Stimulated activated CD8-positive, alpha-beta memory T cell treated with anti-CD3 and anti-CD28 coated beads, Interleukin-12 subunit alpha, Interleukin-12 subunit beta, amount 100 ng/mL, for 1 hour (primary cell): ENCODE results near the gene CIB1.
"Not testable (repeated sequence)": the region's sequence is repeated elsewhere in the genome, so short reads cannot be mapped to it uniquely, and the experiment has no call there.

Source experiments
- DNase-seq: peaks from one replicate; pipeline ENCODE4 v3.0.0-alpha.2; 2020; ENCODE audit warnings: low read depth

Gene CIB1

DNA sequence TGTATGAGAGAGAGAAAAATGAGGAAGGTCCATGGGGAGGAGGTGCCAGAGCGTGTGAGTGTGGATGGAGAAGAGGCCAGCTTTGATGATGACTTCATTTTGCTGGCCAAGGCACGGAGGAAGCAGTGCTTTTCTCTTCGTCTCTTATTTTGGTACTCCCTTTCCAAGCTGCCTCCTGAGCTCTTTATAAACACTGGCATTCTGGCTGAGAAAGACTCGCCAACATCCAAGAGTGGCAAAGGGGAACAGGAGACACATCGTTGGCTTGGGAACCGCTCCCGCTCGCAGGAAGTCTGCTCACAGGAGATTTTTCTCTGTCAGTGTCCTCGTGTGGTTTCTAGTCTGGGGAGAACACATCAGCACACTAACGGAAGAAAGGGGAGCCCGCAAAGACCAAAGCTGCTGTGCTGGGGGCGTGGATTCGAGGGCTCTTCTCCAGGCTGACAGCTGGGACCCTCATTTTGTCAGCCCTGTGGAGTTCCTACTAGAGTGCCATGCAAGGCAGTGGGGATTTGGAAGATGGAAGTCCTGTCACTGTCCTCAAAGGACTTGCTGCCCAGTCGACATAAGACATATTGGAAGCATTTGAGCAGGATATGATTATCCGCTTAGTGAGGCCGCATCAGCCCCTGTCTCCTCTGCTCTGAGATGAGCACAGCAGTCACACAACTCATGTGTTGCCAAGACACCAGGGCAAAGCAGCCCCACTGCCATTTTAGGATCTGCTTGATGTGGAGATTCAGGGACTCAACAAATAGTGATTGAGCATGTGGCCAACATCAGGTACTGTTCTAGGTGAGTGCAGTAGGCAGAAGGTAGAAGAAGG is 40.6 kb downstream of the CIB1 start:
- DNase-seq: no peak

DNA sequence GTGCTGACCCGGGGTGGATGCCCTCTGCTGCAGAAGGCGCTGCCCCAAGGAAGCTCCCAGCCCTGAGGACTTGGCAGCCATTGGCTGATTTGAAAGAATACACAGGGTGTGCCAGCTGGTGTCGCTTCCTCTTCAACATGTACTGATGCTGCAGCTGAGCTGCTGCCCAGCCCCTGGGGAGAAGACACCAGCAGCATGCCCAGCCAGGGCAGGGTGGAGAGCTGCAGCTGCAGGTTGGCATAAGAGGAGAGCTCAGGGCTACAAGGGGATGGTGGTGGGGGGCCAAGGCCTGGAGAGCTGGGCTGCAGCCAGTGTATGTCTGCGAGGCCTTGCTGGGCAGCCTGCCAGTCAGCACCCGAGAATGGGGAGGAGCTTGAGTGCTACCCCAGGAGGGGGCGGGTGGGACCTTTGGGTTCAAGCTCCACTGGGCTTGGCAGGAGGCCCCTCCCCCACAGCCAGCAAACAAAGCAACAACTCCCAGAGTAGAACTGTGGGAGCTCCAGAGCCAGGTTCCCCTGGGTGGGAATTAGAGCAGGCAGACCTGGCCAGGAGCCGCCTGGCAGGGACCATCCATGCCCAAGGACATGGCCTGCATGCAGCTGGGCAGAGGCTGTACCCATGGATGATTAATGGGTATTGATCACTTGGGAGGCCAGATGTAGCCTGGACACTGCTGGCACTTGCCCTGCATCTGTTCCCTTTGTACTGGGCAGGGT is 41.8 kb downstream of the CIB1 start:
- DNase-seq: no peak

DNA sequence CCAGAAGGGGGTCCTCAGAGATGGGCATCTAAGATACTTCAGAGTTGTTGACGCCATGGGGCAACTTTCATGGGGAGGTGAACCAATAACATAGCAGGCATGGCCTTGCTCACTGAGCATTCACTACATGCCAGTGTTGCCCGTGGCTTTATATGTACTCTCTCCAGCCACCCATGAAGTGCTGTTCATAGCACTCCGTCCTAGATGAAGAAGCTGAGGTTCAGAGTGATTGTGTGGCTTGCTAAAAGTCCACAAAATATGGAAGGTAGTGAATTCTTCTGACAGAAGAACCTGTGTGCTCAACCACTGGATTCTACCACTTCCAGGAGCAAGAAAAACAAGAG is 42.4 kb downstream of the CIB1 start:
- no peak for DNase-seq

DNA sequence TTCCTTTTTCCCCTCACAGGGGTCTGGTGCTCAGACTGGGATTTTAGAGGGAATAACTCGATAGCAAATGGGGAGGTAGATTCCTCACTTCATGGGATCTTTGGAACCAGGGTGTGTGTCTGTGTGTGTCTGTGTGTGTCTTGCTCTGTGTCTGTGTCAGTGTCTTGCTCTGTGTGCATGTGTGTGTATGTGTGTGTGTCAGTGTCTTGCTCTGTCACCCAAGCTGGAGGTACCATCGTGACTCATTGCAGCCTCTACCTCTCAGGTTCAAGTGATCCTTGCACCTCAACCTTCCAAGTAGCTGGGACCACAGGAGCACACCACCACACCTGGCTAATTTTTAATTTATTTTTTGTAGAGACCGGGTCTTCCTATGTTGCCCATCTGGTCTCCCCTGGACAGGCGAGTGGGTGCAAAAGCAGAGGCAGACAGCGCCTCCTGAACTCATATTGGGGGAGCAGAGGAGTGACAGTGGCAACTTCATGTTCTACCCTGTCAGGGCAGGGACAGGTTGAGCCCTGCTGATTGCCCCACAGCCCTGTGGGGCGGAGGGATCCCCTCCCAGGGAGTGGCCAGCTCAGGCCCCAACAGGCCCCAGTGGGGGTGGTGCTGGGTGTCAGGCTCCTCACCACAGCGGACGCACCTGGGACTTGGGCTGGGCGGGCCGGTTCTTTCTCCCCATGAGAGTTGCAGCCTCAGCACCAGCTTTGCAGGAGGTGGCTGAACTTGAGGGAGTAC is 43.0 kb downstream of the CIB1 start:
- DNase-seq: no peak

DNA sequence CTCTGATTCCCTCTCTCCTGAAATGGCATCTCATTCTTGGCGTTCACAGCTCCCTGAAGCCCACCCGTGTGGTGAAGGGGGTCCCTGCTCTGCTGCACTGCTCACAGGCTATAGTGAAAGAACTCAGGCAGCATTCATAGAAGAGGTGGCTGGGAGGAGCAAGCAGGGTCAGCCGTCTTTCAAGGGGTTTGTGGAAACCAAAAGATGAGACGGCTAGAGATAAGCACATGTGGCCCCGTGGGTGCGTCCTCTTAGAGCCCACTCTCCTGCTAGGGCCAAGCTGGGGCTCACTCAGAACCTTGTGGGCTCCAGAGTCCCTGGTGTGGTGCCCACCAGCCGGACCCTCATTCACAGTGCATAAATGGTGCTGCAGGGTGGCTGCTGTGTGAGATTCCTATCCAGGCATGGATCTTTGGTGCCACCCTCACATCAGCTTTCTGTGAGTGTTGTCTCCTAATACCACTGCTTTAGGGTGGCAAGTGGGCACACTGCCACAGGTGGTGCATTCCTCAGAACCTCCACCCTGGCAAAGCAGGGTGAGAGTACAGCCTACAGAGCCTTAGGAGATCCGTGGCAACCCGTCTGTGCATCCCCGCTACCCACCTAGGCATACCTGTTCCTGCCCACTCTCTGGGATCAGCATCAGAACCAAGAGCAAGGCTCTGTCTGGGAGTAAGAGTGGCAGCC is 43.8 kb downstream of the CIB1 start:
- DNase-seq: no peak

DNA sequence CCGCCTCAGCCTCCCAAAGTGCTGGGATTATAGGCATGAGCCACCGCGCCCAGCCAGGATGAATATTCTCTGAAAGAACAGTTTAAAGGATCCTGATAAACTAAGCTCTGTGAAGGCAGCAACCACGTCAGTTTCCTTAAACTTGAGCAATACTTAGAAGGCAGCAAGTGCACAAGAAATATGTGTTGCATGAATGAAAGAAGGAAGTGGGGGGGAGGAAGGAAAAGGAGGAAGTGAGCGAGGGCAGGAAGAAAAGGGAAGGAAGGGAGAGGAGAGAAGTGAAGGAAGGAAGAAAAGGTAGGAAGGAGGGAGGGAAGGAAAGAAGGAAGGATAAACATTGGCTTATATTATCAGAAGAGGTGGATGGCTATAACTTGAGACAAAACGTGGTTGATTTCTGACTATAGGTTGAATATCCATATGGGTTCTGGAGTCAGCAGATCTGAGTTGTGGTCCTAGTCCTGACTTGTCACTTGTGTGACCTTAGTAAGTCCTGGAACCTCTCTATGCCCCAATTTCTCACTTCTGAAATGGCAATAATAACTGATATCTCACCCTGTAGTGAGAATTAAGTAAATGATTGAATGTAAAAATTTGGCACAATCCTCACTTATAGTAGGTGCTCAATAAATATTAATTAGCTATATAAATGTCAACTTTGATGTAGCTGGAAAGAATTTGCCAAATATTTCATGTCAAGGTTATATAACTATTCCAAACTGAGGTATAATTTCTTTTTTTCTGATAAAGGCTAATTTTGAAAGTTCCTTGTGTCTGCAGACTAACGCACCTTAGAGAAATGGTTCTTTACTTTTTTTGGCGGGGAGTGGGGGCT is 44.6 kb downstream of the CIB1 start:
- no peak for DNase-seq

DNA sequence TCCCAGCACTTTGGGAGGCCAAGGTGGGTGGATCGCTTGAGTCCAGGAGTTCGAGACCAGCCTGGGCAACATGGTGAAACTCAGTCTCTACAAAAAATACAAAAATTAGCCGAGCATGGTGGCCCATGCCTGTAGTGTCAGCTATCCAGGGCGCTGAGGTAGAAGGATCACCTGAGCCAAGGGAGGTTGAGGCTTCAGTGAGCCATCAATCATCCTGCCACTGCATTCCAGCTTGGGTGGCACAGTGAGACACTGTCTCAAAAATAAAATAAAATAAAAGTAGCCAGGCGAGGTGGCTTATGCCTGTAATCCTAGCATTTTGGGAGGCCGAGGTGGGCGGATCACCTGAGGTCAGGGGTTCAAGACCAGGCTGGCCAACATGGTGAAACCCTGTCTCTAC is 45.7 kb downstream of the CIB1 start:
- DNase-seq: not testable (repeated sequence)

DNA sequence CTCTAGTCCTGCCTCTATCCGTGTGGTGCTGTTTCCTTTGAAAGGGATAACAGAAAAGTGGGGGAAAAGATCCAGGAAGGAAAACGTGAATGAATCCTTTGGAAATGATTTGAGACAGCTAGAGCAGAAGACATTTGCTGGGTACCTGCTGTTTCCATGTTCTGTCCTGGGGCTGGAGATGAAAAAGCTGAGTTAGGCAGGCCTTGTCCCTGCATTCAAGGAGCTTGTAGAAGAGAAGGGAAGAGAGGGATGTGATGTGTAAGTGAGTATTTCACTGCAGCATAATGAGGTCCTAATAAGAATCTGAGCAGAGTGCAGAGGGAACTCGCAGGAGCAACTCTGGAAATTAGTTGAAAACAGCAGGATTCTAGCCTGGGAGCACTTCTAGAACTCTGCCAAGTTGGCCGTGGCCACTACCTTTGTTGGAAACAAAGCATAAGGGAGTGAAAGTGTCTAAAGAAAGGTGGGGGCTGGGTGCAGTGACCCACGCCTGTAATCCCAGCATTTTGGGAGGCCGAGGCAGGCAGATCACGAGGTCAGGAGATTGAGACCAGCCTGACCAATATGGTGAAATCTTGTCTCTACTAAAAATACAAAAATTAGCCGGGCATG is 46.4 kb downstream of the CIB1 start:
- DNase-seq: no peak

DNA sequence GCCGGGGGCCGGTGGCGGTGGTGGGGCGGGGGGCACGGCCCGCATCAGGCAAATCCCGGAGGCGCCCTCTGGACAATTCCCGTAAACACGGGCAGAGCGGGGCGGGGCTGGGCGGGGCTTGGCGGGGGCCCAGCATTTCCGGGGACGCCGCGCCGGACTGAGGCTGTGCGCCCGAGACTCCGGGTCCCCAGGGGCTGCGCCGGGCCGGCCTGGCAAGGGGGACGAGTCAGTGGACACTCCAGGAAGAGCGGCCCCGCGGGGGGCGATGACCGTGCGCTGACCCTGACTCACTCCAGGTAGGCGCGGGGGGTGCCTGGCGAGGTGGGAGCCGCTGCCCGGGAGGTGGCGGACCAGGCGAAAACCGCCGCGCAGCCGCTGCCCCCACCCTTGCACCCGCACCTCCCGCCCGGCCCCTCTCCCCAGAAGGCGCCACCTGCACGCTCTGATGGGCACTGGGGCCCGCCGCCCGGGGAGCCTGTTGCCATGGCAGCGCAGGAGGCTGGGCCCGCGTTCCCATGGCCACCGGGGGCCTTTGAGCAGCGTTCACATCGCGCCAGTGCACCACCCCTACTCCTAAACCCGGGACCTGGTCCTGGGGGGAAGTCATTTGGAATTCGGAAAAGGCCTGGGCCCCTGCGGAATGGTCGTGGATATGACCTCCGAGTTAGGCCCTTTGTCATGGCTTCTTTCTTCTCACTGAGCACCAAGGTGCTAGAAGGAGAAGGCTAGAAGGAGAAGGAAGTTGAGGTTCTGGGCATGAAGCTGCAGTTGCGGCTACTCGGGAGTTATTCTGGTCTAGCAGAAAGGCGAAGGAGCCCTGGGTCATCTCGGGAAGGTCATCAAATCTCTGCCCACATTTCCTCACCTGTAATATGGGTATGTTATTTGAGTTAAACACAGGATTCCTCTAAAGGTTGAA is 48.7 kb downstream of the CIB1 start:
- DNase-seq: peak; percentile 14

DNA sequence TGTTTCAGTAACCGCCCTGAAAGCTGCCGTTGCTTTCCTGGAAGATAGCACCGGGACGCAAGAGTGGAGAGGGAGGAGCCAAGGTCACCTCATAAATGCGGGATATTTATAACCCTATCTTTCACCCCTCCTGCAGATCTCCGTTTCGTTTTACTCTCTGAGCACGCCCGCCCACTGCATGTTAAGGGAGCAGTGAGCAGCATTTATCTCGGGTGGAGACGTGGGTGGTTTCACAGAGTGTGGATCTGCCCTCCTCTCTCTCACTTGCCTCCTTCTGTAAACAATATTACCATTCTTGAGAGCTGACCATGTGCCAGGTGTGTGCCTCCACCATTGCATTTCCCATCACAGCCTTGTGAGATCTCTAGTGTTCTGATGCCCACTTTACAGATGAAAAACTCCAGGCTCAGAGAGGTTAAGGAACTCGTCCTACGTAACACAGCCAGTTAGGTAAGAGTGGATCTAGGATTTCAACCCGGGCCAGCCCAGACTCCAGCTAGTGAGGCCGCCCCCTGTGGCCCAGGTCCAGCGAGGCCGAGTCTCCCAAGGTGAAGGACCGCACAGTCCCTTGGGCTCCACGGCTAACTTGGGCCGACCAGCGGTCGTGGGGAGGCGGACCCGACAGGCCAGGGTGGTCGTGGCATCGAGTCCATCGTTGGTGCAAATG is 49.5 kb downstream of the CIB1 start:
- no peak for DNase-seq

DNA sequence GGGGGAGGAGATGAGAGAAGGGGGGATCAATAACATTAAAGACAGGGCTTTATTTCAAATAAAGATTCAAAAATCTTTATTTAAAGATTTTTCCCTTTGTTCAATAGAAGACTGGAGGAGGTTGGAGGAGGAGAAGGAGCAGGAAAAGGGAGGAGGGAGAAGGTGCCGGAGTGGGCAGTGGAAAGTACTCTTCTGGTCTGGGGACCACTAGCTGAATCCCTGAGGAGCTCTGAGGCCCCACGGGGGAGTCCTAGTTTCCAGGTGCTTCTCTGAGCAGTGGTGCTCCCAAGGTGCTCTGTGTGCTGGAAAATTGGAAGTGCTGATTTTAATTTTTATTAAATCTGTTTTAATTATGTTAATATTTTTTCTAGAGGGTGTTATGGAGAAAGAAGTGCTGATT is 52.0 kb downstream of the CIB1 start:
- DNase-seq: no peak
